Renal cortical epithelial cell (primary cell): ENCODE data around the gene SH3BGRL. TPM values are rescaled to one million over a fixed set of nuclear protein-coding genes. Genes with fewer than 3 reads are reported as not detected.
"Not testable (repeated sequence)": the region's sequence is repeated elsewhere in the genome, so short reads cannot be mapped to it uniquely, and the experiment has no call there.

Experiments
- DNase-seq: peaks from one replicate; pipeline ENCODE4 v3.0.0-alpha.2; 2011; ENCODE audit warnings: low read depth
- total RNA-seq: library from RNA; depleted of rRNA; stranded (reverse); fragments of >200 nt; gene quantifications from 2 replicates; pipeline ENCODE4 v1.2.3, GENCODE V29; 2014

SH3BGRL gene
- total RNA-seq, 1 donor from 2014 or later, result 101 TPM

GRCh38 chrX:81259714-81260395, 58.0 kb downstream of the SH3BGRL start:
- peak; percentile 54 for DNase-seq

GRCh38 chrX:81261576-81261975, 59.7 kb downstream of the SH3BGRL start:
- DNase-seq, result peak; percentile 25

GRCh38 chrX:81263059-81263458, 61.2 kb downstream of the SH3BGRL start:
- no peak for DNase-seq

GRCh38 chrX:81278616-81279015, 76.7 kb downstream of the SH3BGRL start:
- no peak for DNase-seq

- DNase-seq, result no peak
These were observed 78.2 kb downstream of the SH3BGRL start for GRCh38 chrX:81280148-81280547.

GRCh38 chrX:81286075-81286474, 84.2 kb downstream of the SH3BGRL start:
- DNase-seq, result no peak

- DNase-seq, result no peak
These were observed 84.7 kb downstream of the SH3BGRL start for GRCh38 chrX:81286608-81287007.

- no peak for DNase-seq
These were observed 90.1 kb downstream of the SH3BGRL start for GRCh38 chrX:81291996-81292395.

GRCh38 chrX:81294101-81294500, 92.2 kb downstream of the SH3BGRL start:
- DNase-seq, result no peak

- peak; percentile 20 for DNase-seq
These were observed 100.0 kb downstream of the SH3BGRL start for GRCh38 chrX:81301877-81302276.

- DNase-seq, result no peak
These were observed 102.7 kb downstream of the SH3BGRL start for GRCh38 chrX:81304563-81304962.

GRCh38 chrX:81305240-81305639, 103.3 kb downstream of the SH3BGRL start:
- DNase-seq, result no peak

- DNase-seq, result no peak
These were observed 106.4 kb downstream of the SH3BGRL start for GRCh38 chrX:81308086-81308829.

GRCh38 chrX:81316163-81316562, 114.3 kb downstream of the SH3BGRL start:
- peak; percentile 13 for DNase-seq

GRCh38 chrX:81331653-81332052, 129.8 kb downstream of the SH3BGRL start:
- not testable (repeated sequence) for DNase-seq

- DNase-seq, result no peak
These were observed 134.7 kb downstream of the SH3BGRL start for GRCh38 chrX:81336455-81337152.

- no peak for DNase-seq
These were observed 135.9 kb downstream of the SH3BGRL start for GRCh38 chrX:81337805-81338204.

GRCh38 chrX:81338924-81339323, 137.0 kb downstream of the SH3BGRL start:
- DNase-seq, result no peak

GRCh38 chrX:81345296-81345695, 143.4 kb downstream of the SH3BGRL start:
- DNase-seq, result not testable (repeated sequence)
